IMR-90 (cell line): ENCODE measurements around the gene P2RY10. TPM values are rescaled to one million over a fixed set of nuclear protein-coding genes. Genes with fewer than 3 reads are reported as not detected.

Source experiments
- ATAC-seq: fragments of 200-7000 bp; cut with Tn5 transposase; 2 replicates; pipeline ENCODE4 v1.9.1; 2020; ENCODE audit warnings: low read depth, mild to moderate bottlenecking, moderate library complexity
- BruUV-seq: library from RNA; stranded (reverse); fragments of 400-500 nt; replicated peaks from 2 replicates; lab custom pipeline; 2021; lab: Mats Ljungman, UMichigan
- CTCF ChIA-PET: fragments of 300-600 bp; formaldehyde crosslinking; extraction: SDS; loops from one replicate; lab custom pipeline; 2021; ENCODE audit warnings: antibody characterized with exemption; lab: Yijun Ruan, JAX
- POLR2A ChIA-PET: fragments of 300-600 bp; sonication (Branson Sonifier 250); formaldehyde crosslinking; loops from one replicate; lab custom pipeline; 2022; ENCODE audit warnings: antibody characterized with exemption; ENCODE audit not compliant: unreplicated experiment; lab: Charles Lee
- DNase-seq: peaks from one replicate; pipeline ENCODE4 v3.0.0; 2013
- H2AFZ ChIP-seq: replicated peaks from 2 replicates; pipeline ENCODE3; 2013; ENCODE audit warnings: low read length, mild to moderate bottlenecking; ENCODE audit not compliant: poor library complexity
- H2AK5ac ChIP-seq: 2 replicates; pipeline ENCODE4 v1.6.1; 2013; ENCODE audit warnings: low read depth, low read length, inconsistent platforms
- H2AK9ac ChIP-seq: replicated peaks from 2 replicates; pipeline ENCODE3; 2013; ENCODE audit warnings: mild to moderate bottlenecking, low read depth, low read length, moderate library complexity; ENCODE audit not compliant: poor library complexity
- H2BK120ac ChIP-seq: 2 replicates; pipeline ENCODE4 v1.6.1; 2013; ENCODE audit warnings: low read depth, low read length, inconsistent platforms
- H2BK15ac ChIP-seq: 3 replicates; pipeline ENCODE4 v1.6.1; 2013; ENCODE audit warnings: low read depth, low read length, inconsistent platforms
- H2BK20ac ChIP-seq: 2 replicates; pipeline ENCODE4 v1.6.1; 2013; ENCODE audit warnings: low read depth, mild to moderate bottlenecking, inconsistent platforms, low read length, moderate library complexity
- H2BK5ac ChIP-seq: 2 replicates; pipeline ENCODE4 v1.6.1; 2013; ENCODE audit warnings: mild to moderate bottlenecking, low read depth, low read length, inconsistent platforms; ENCODE audit not compliant: poor library complexity, severe bottlenecking
- H3K14ac ChIP-seq: replicated peaks from 2 replicates; pipeline ENCODE4 v1.6.1; 2013; ENCODE audit warnings: low read depth, low read length, inconsistent platforms
- H3K18ac ChIP-seq: 2 replicates; pipeline ENCODE4 v1.6.1; 2013; ENCODE audit warnings: low read depth, low read length, control low read depth
- H3K23ac ChIP-seq: 2 replicates; pipeline ENCODE4 v1.6.1; 2013; ENCODE audit warnings: low read depth, low read length, inconsistent platforms
- H3K27ac ChIP-seq: 2 replicates; pipeline ENCODE4 v1.5.1; 2013; ENCODE audit warnings: mild to moderate bottlenecking, control low read depth, low read length; ENCODE audit not compliant: insufficient read depth
- H3K27me3 ChIP-seq: 2 replicates; pipeline ENCODE4 v1.6.1; 2013; ENCODE audit warnings: low read length; ENCODE audit not compliant: control insufficient read depth, insufficient read depth
- H3K36me3 ChIP-seq: 2 replicates; pipeline ENCODE4 v1.6.1; 2013; ENCODE audit warnings: low read length, mixed read lengths; ENCODE audit not compliant: control insufficient read depth, insufficient read depth
- H3K4ac ChIP-seq: 2 replicates; pipeline ENCODE4 v1.6.1; 2013; ENCODE audit warnings: low read depth, low read length, inconsistent platforms
- H3K4me1 ChIP-seq: 2 replicates; pipeline ENCODE4 v1.6.1; 2013; ENCODE audit warnings: low read length, mixed read lengths; ENCODE audit not compliant: control insufficient read depth, insufficient read depth
- H3K4me2 ChIP-seq: 2 replicates; pipeline ENCODE4 v1.6.1; 2013; ENCODE audit warnings: low read depth, mild to moderate bottlenecking, control low read depth, low read length, moderate library complexity
- H3K4me3 ChIP-seq: 2 replicates; pipeline ENCODE4 v1.5.1; 2013; ENCODE audit warnings: low read depth, mild to moderate bottlenecking, control low read depth, low read length, moderate library complexity; ENCODE audit not compliant: insufficient read depth
- H3K56ac ChIP-seq: 2 replicates; pipeline ENCODE4 v1.6.1; 2013; ENCODE audit warnings: low read length, inconsistent platforms; ENCODE audit not compliant: insufficient read depth; ENCODE audit errors: extremely low read depth
- H3K79me1 ChIP-seq, 2 experiments: 2 replicates each; pipeline ENCODE4 v1.6.1; 2013; ENCODE audit warnings: low read length in 2 of 2, inconsistent platforms in 1 of 2, low read depth in 1 of 2
- H3K9ac ChIP-seq: 2 replicates; pipeline ENCODE4 v1.6.1; 2013; ENCODE audit warnings: low read depth, low read length, control low read depth
- H3K9me1 ChIP-seq: 2 replicates; pipeline ENCODE4 v1.6.1; 2013; ENCODE audit warnings: low read length, inconsistent platforms; ENCODE audit not compliant: insufficient read depth
- H3K9me3 ChIP-seq: 2 replicates; pipeline ENCODE4 v1.6.1; 2013; ENCODE audit warnings: low read length; ENCODE audit not compliant: control insufficient read depth, insufficient read depth
- H4K20me1 ChIP-seq: 2 replicates; pipeline ENCODE4 v1.6.1; 2013; ENCODE audit warnings: low read length, inconsistent platforms; ENCODE audit not compliant: insufficient read depth
- H4K5ac ChIP-seq: 2 replicates; pipeline ENCODE4 v1.6.1; 2013; ENCODE audit warnings: mild to moderate bottlenecking, low read depth, low read length, control low read depth
- H4K8ac ChIP-seq, 2 experiments: 2 replicates each; pipeline ENCODE4 v1.6.1; 2013; ENCODE audit warnings: low read depth in 2 of 2, low read length in 2 of 2, control low read depth in 1 of 2, inconsistent platforms in 1 of 2
- H4K91ac ChIP-seq: 2 replicates; pipeline ENCODE4 v1.6.1; 2013; ENCODE audit warnings: low read depth, low read length, inconsistent platforms; ENCODE audit not compliant: insufficient read depth
- BHLHE40 ChIP-seq: fragments of 150-350 bp; IDR thresholded peaks from 2 replicates; pipeline ENCODE4 v1.6.1; 2016; ENCODE audit warnings: mild to moderate bottlenecking, low read depth, low read length
- CEBPB ChIP-seq: IDR thresholded peaks from 2 replicates; pipeline ENCODE4 v1.6.1; 2012; ENCODE audit warnings: low read depth, low read length, improper control_type of control experiment
- CHD1 ChIP-seq: IDR thresholded peaks from 2 replicates; pipeline ENCODE4 v1.6.1; 2012; ENCODE audit warnings: low read depth, low read length, improper control_type of control experiment
- FOS ChIP-seq: fragments of 150-350 bp; IDR thresholded peaks from 2 replicates; pipeline ENCODE4 v1.6.1; 2016; ENCODE audit warnings: low read depth, low read length
- MAFK ChIP-seq: IDR thresholded peaks from 2 replicates; pipeline ENCODE4 v1.6.1; 2012; ENCODE audit warnings: low read depth, low read length, improper control_type of control experiment
- MAZ ChIP-seq: IDR thresholded peaks from 2 replicates; pipeline ENCODE4 v1.6.1; 2012; ENCODE audit warnings: low read depth, mild to moderate bottlenecking, low read length, improper control_type of control experiment, moderate library complexity, borderline replicate concordance
- MXI1 ChIP-seq: IDR thresholded peaks from 2 replicates; pipeline ENCODE4 v1.6.1; 2012; ENCODE audit warnings: low read depth, mild to moderate bottlenecking, low read length, moderate library complexity, borderline replicate concordance
- NFE2L2 ChIP-seq: fragments of 150-350 bp; IDR thresholded peaks from 2 replicates; pipeline ENCODE4 v1.6.1; 2016; ENCODE audit warnings: low read depth, mild to moderate bottlenecking, low read length
- POLR2A ChIP-seq: IDR thresholded peaks from 2 replicates; pipeline ENCODE4 v1.6.1; 2012; ENCODE audit warnings: mild to moderate bottlenecking, low read depth, low read length
- RAD21 ChIP-seq: IDR thresholded peaks from 2 replicates; pipeline ENCODE4 v1.6.1; 2012; ENCODE audit warnings: low read length, improper control_type of control experiment
- RFX5 ChIP-seq: IDR thresholded peaks from 2 replicates; pipeline ENCODE4 v1.8.0; 2012; ENCODE audit warnings: low read depth, mild to moderate bottlenecking, low read length, moderate library complexity
- SMC3 ChIP-seq: fragments of 150-350 bp; IDR thresholded peaks from 2 replicates; pipeline ENCODE4 v1.6.1; 2016; ENCODE audit warnings: low read depth, mild to moderate bottlenecking, antibody characterized with exemption, low read length, moderate library complexity
- WGBS, 2 experiments: methylation state at CpG; one replicate each; pipeline versions ENCODE4 v1.1.5 to v1.1.7; 2013; ENCODE audit warnings: missing lambda C conversion rate in 2 of 2; ENCODE audit not compliant: insufficient read length in 1 of 2; ENCODE audit errors: extremely low coverage in 2 of 2; 5-methylcytosine and 5-hydroxymethylcytosine counted together
- dilution Hi-C: fragments of 300-500 bp; cut with HindIII; formaldehyde crosslinking; loops from one replicate; pipeline ENCODE4 v1.14.3; 2018; ENCODE audit warnings: low sequenced_read_pairs; ENCODE audit not compliant: unreplicated experiment
- in situ Hi-C: fragments of 300-500 bp; cut with MboI; formaldehyde crosslinking; loops from 3 replicates; pipeline ENCODE4 v1.14.3; 2019; ENCODE audit warnings: low sequenced_read_pairs, inconsistent platforms, mixed read lengths
- intact Hi-C: fragments of 100-400 bp; cut with micrococcal nuclease; formaldehyde crosslinking; loops from 2 replicates; pipeline ENCODE4 v1.10.0; 2022
- polyA plus RNA-seq, 3 experiments: library from polyadenylated mRNA; depleted of rRNA; stranded (reverse); fragments of >200 nt; gene quantifications; 2 replicates each; pipeline ENCODE4 v1.2.3, GENCODE V29; 2012; ENCODE audit warnings: low replicate concordance in 1 of 3
- total RNA-seq: library from RNA; depleted of rRNA; stranded (reverse); fragments of >200 nt; gene quantifications from 2 replicates; pipeline ENCODE4 v1.2.3, GENCODE V29; 2012
- TF ChIP-seq, protein P1 (sequence below): fragments of 150-350 bp; IDR thresholded peaks from 2 replicates; pipeline ENCODE4 v1.6.1; 2016; ENCODE audit warnings: low read depth, mild to moderate bottlenecking, low read length, moderate library complexity, borderline replicate concordance
- TF ChIP-seq, protein P2 (sequence below): conservative IDR thresholded peaks from 2 replicates; pipeline ENCODE4 v1.5.1; 2012; ENCODE audit warnings: mild to moderate bottlenecking, low read depth, low read length, improper control_type of control experiment
- TF ChIP-seq, protein P3 (sequence below): fragments of 150-350 bp; IDR thresholded peaks from 2 replicates; pipeline ENCODE4 v1.6.1; 2017; ENCODE audit warnings: mild to moderate bottlenecking, antibody characterized with exemption, low read length, low read depth

P2RY10 gene
- total and polyA plus RNA-seq, 2 of the 4 experiments (the other 2 are of a cell fraction), result not detected

DNA sequence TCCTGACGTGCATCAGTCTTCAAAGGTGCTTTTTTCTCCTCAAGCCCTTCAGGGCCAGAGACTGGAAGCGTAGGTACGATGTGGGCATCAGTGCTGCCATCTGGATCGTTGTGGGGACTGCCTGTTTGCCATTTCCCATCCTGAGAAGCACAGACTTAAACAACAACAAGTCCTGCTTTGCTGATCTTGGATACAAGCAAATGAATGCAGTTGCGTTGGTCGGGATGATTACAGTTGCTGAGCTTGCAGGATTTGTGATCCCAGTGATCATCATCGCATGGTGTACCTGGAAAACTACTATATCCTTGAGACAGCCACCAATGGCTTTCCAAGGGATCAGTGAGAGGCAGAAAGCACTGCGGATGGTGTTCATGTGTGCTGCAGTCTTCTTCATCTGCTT, 15.7 kb downstream of the P2RY10 start:
- in situ Hi-C loops, result no loop called here
- Histone ChIP-seq H3K36me3 (no peaks in the 10 kb centered on the region), H3K9me3 (0 out of 2 replicates have a peak, but pooled peaks cover 1% of the 10 kb centered on the region), H3K9me1 (no peaks in the 10 kb centered on the region), H3K27me3 (no peaks in the 10 kb centered on the region), H2BK15ac (no peak overlapping the region), H3K4me3 (no peak overlapping the region), H3K4me1 (no peaks in the 10 kb centered on the region), H4K8ac (no peak overlapping the region), H3K4ac (no peak overlapping the region), H3K79me1 (no peaks in the 10 kb centered on the region), H2BK20ac (no peak overlapping the region), H2AK5ac (no peak overlapping the region), H2BK5ac (no peak overlapping the region), H3K14ac (no peak overlapping the region), H3K27ac (no peak overlapping the region), H3K23ac (no peak overlapping the region), H3K56ac (no peak overlapping the region), H3K18ac (no peak overlapping the region), H3K4me2 (no peak overlapping the region), H2AFZ (no peak overlapping the region), H2AK9ac (no peak overlapping the region), H2BK120ac (no peak overlapping the region), H4K91ac (no peak overlapping the region), H3K9ac (no peak overlapping the region), H4K20me1 (no peaks in the 10 kb centered on the region), H4K5ac (no peak overlapping the region)
- DNase-seq, result no peak
- ChIA-PET POLR2A (no interaction called here), CTCF (no interaction called here)
- TF ChIP-seq MAZ, result no peak
- TF ChIP-seq BHLHE40, result no peak
- TF ChIP-seq CEBPB, result no peak
- no peak for TF ChIP-seq MXI1
- TF ChIP-seq NFE2L2, result no peak
- TF ChIP-seq, protein P1, sequence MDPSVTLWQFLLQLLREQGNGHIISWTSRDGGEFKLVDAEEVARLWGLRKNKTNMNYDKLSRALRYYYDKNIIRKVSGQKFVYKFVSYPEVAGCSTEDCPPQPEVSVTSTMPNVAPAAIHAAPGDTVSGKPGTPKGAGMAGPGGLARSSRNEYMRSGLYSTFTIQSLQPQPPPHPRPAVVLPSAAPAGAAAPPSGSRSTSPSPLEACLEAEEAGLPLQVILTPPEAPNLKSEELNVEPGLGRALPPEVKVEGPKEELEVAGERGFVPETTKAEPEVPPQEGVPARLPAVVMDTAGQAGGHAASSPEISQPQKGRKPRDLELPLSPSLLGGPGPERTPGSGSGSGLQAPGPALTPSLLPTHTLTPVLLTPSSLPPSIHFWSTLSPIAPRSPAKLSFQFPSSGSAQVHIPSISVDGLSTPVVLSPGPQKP, result no peak
- TF ChIP-seq MAFK, result no peak
- TF ChIP-seq RFX5, result no peak
- TF ChIP-seq SMC3, result no peak
- TF ChIP-seq FOS, result no peak
- no peak for TF ChIP-seq CHD1
- TF ChIP-seq POLR2A, result no peak
- no peak for TF ChIP-seq RAD21
- TF ChIP-seq, protein P2, sequence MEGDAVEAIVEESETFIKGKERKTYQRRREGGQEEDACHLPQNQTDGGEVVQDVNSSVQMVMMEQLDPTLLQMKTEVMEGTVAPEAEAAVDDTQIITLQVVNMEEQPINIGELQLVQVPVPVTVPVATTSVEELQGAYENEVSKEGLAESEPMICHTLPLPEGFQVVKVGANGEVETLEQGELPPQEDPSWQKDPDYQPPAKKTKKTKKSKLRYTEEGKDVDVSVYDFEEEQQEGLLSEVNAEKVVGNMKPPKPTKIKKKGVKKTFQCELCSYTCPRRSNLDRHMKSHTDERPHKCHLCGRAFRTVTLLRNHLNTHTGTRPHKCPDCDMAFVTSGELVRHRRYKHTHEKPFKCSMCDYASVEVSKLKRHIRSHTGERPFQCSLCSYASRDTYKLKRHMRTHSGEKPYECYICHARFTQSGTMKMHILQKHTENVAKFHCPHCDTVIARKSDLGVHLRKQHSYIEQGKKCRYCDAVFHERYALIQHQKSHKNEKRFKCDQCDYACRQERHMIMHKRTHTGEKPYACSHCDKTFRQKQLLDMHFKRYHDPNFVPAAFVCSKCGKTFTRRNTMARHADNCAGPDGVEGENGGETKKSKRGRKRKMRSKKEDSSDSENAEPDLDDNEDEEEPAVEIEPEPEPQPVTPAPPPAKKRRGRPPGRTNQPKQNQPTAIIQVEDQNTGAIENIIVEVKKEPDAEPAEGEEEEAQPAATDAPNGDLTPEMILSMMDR, result no peak
- TF ChIP-seq, protein P3, sequence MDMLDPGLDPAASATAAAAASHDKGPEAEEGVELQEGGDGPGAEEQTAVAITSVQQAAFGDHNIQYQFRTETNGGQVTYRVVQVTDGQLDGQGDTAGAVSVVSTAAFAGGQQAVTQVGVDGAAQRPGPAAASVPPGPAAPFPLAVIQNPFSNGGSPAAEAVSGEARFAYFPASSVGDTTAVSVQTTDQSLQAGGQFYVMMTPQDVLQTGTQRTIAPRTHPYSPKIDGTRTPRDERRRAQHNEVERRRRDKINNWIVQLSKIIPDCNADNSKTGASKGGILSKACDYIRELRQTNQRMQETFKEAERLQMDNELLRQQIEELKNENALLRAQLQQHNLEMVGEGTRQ, result no peak
- 69% methylated on average over 3 of the region's 8 CpGs; no CpG with 5 or more reads in 1 of the 2 experiments for WGBS, 2 experiments
- no TSS peak for BruUV-seq
- intact Hi-C loops, result no loop called here
- ATAC-seq, result no peak
- dilution Hi-C loops, result no loop called here
